HG02588 (cell line): ENCODE measurements around the gene SATB1.
A peak's percentile ranks its signal among the peaks of the same experiment; 100 is the strongest.

Source experiments
- ATAC-seq: cut with Tn5 transposase; IDR thresholded peaks from one replicate; pipeline ENCODE4 v1.9.1; 2021; ENCODE audit warnings: mild to moderate bottlenecking, moderate library complexity; ENCODE audit not compliant: unreplicated experiment

Gene SATB1

DNA sequence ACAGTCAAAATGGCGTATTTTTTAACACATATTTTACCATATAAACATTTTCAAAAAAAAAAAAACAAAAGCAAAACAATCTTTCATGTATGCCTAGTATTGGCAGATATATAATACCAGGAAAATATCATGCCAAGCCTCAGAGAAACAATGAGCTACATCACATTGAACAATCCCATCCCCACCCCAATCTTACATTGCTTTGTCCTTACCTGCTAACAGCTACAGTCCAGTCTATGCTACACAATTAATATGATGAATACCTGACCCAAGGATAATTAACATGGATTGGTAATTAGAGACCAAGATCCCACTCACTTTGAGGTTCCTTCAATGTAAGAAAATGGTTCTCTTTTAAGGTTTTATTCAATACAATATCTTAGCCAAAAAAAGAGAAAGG is 7.6 kb upstream of the SATB1 start:
- no peak for ATAC-seq

GRCh38 chr3:18431266-18431665 is 6.1 kb upstream of the SATB1 start:
- ATAC-seq = no peak

GRCh38 chr3:18428991-18429745 is 4.0 kb upstream of the SATB1 start:
- ATAC-seq = no peak

GRCh38 chr3:18428036-18428435 is 2.9 kb upstream of the SATB1 start:
- ATAC-seq = no peak

DNA sequence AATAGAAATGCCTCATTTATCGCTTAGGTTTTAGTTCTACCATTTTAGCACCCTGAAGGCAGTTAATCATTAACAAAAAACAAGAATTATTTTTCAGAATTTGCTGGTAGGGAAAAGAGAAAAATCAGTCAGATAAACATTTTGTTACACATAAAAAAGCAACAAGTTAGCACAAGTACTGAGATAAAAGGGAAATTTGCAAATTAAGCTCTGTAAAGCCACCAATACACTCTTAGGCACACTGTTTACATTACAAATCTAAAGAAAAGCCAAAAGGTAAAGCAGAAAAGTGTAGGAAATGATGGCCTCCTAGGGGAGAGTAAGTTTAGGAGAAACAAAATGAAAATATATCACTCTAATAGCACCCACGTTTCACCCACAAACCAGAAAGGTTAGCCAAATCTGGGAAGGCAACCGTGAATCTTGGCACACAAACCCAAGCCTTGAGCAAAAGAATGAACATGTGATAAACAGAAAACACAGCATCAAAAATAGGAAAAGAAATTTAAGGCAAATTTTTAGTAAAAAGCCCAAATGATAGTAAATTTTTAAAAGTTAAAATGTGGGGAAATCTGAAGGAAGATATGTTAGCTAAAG is 1.6 kb upstream of the SATB1 start:
- ATAC-seq = no peak

- ATAC-seq = no peak
These were observed 610 bp upstream of the SATB1 start for GRCh38 chr3:18425641-18426257.

DNA sequence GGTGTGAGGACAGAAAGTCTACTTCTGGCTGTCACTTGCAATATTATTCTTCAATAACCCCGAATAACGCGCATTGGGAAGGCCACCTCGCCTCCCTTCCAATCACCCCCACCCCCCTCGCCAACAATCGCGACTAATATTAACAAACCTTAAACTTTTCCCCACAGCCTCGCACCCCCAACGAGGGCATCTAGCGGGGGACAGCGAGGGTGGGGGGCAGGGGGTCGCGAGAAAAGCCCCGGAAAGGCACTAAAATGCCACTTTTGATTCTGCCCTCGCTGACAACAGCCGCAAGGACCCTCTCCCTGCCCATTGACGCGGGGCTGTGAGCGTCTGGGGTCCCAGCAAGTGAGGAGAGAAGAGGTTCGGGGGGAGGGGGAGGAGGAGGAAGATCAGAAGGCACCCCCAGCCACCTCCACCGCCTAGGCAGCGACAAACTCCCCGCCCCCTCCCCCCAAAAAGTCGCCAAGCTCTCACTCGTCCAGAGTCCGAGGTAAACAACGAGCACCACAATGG is 868 bp downstream of the SATB1 start:
- no peak for ATAC-seq

GRCh38 chr3:18423401-18424212 is 1.5 kb downstream of the SATB1 start:
- peak; percentile 82 for ATAC-seq

DNA sequence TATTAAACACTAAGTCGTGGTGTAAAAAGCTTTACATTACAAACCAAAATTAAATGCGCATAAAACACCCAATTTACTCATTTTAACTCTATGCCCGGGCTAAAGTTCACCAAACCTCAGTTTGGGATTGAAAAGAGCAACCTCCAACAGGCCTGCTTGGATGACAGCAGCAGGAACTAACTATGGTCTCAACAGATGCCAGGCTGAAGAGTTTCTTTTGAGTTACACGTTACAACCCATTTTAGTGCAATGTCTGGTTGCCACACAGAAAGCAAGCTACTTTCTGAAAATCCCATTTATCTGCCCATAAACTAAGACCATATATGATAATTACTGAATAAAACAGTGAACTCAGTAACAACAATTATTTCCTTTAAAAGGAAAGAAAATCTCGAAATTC is 2.2 kb downstream of the SATB1 start:
- ATAC-seq = no peak

GRCh38 chr3:18420555-18420954 is 4.6 kb downstream of the SATB1 start:
- ATAC-seq = no peak

DNA sequence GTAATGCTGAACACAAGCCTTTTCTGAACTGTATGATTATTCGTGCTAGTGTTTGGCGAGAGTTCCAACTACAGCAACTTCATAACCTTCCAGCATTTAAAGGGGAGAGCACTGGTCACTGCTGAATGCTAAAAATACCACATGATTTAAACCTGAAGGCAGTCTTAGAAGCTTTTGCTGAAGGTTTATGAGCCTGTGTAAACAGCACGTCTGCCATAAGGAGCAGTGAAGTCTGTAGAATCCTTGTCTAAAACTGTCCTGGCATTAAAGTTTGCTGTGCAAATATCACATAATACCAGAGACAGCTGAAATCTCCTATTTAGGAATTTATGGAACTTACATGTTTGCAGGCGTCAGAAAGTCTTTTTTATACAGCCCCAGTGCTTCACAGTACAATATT is 5.9 kb downstream of the SATB1 start:
- ATAC-seq = no peak

- ATAC-seq = no peak
These were observed 7.1 kb downstream of the SATB1 start for GRCh38 chr3:18417904-18418572.

DNA sequence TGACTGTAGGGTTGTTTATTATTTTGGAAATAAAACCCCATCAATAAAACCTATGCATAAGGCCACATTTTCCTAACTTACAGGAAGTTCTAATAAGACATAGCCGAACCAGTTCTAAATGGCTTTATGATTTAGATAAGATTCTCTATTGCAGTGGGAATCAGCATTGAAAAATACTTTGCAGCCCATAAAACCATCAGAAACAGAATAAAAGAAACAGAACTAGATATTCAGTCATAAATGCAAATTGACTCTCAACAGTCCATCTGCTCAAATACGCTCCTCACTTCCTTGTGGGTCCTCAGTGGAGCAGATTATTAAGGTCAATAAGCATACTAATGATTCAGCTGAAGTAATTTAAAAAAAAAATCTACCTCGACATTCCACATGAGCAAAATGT is 8.8 kb downstream of the SATB1 start:
- no peak for ATAC-seq

- ATAC-seq = no peak
These were observed 9.3 kb downstream of the SATB1 start for GRCh38 chr3:18415839-18416238.

DNA sequence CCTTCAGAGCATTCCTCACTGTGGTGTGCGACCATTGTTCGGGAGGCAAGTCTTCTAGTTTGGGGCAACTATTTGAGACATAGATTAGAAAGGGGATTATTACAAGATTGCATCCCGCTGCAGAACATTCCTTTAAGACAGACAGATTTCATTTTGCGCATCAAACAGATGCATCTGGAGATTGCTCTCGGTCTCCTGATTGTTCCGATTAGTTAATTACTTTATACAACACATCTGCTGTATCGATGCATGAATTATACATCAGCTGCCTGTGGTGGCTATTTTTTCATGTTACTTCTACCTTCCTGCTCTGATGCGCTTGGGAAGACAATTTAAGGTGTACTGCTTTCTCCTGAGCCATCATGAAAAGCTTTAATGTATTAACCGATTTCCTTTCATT is 10.0 kb downstream of the SATB1 start:
- ATAC-seq = no peak

- ATAC-seq = no peak
These were observed 12.5 kb downstream of the SATB1 start for GRCh38 chr3:18412684-18413083.

DNA sequence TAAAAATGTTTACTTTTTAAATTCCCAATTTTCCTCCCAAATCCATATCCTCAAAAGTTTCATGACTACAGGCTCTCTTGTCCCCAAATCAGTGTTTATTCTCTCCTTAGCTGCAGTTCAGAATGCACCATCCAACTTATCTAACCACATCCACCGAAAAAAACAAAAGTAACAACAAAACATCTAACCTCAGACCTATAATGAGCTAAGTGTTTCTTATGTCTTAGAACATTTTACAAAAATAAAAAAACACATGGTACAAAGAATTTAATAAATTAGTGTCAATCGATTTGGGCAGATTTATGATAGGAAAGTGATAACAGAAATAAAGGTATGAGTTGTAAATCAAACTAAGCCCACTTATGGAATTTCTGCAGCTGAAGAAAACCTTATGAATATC is 13.6 kb downstream of the SATB1 start:
- ATAC-seq = no peak

- ATAC-seq = no peak
These were observed 14.9 kb downstream of the SATB1 start for GRCh38 chr3:18410205-18410604.

DNA sequence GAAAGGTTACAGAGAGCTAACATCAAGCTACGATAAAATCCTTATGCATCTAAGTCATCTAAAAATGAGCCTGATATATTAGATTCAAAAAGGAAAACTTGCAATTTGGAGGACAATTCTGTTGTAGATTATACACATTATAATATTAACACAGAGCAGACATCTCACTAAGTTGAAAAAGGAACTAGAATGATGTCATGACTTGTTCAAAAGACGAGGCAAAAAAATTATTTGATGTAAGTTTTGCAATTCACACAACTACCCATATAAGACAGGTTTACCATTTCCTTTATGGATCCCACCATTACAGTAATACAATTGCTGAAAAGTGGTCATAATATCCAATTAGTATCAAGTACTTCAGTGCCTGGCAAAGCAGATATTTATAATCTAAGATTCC is 15.9 kb downstream of the SATB1 start:
- ATAC-seq = no peak

- ATAC-seq = no peak
These were observed 20.0 kb downstream of the SATB1 start for GRCh38 chr3:18405141-18405540.

DNA sequence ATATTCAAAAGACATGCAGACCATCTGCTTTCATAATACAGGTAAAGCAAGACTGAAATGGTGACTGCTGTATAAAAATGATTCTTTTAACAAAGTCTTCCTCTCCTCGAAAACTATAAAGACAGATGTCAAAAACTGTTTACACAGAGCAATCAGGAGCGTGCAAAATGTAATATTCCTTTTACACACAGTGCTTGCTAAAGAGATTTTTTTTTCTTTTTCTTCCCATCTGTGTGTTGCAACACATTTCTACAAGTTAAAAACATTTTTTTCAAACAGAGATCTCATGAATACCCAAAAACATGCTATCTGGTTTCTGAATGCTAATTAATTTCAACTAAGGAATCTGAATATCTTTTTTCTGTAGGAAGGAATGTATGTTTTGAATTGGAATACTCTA is 22.1 kb downstream of the SATB1 start:
- no peak for ATAC-seq
